K562 treated with DMSO at 1 percent for 24 hours (cell line): ENCODE results near the gene CLTRN. TPM values are rescaled to one million over a fixed set of nuclear protein-coding genes. Genes with fewer than 3 reads are reported as not detected.

Source experiments
- total RNA-seq: library from RNA; unstranded; fragments of 300-600 nt; gene quantifications from 2 replicates; pipeline ENCODE4 v1.2.3, GENCODE V29; 2022; ENCODE audit warnings: low read depth; ENCODE audit not compliant: insufficient read depth

CLTRN gene
- not detected in 2 replicates for total RNA-seq

GRCh38 chrX:15664487-15665444 is at the start of gene CLTRN:
TSS of gene CLTRN (minus strand) at chrX:15664805. CDS start at chrX:15664775, 30 bp downstream.

GRCh38 chrX:15600745-15601144 is 63.9 kb downstream of the CLTRN start, which contains the start of gene ACE2:
TSS of gene ACE2 (minus strand) at chrX:15600960. CDS start at chrX:15600911, 49 bp downstream.

Other genes starting within 250 kb of the CLTRN start
- 14.5 and 17.4 TPM in 2 replicates for gene PIR, start 171.5 kb downstream of the CLTRN start, total RNA-seq
- 0.27 TPM in 1 of 2 replicates, not detected in the other for gene BMX, start 164.0 kb downstream of the CLTRN start, total RNA-seq
- not detected in 2 replicates for gene ACE2, start 63.8 kb downstream of the CLTRN start, total RNA-seq
- gene CA5B, start 73.5 kb upstream of the CLTRN start, total RNA-seq, result 0.51 and 0.73 TPM in 2 replicates
- 12.5 and 15.3 TPM in 2 replicates for gene ZRSR2, start 125.7 kb upstream of the CLTRN start, total RNA-seq
- gene AP1S2, start 190.0 kb upstream of the CLTRN start, total RNA-seq, result 20.1 and 28.3 TPM in 2 replicates